RPMI7951 (cell line): ENCODE measurements around the gene WBP1. TPM values are rescaled to one million over a fixed set of nuclear protein-coding genes. Genes with fewer than 3 reads are reported as not detected.

Experiments used
- DNase-seq: peaks from one replicate; pipeline ENCODE4 v3.0.0-alpha.2; 2012; ENCODE audit warnings: low read depth
- total RNA-seq: library from RNA; depleted of rRNA; stranded (reverse); fragments of >200 nt; shearing (Covaris generic); gene quantifications from 2 replicates; pipeline ENCODE4 v1.2.3, GENCODE V29; 2014; rRNA removed

The WBP1 gene
- total RNA-seq, 1 experiment from 2014 or later = 70.5 TPM

DNA sequence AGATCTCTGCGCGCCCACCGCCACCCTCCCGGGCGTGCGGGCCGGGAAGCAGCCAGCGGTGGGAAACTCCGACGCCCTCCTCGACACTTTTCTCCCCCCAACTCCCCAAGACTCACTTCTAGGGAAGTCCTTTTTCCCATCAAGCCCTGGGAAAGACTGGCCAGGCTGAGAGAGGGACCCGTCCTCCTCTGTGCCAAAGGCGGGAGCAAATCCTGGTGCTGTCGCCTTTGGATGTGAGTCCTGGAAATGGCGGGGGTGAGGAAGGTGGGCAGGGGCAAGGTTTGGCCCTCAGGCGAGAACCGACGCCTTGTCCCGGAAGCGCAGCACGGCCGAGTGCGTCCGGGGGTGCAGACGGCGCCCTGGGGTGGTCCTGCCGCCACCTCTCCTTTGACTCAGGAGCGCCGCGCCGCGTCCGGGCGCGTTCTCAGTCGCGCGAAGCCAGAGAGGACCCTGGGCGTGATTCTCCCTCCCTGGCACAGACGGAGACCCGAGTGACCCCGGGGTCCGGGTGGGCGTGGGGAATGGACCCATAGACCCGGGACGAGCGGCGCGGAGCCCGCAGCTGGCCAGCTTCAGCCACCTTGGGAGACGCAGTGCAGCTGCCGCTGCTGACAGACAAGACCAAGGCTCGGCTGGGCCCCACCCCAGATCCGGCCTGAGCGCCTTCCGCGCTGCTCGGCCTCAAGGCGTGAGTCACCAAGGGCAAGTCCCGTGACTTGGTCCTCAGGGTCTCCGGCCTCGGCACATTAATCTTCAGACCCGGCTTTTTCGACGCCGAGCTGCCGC lies 44.7 kb downstream of the WBP1 start:
- DNase-seq = peak; percentile 88

DNA sequence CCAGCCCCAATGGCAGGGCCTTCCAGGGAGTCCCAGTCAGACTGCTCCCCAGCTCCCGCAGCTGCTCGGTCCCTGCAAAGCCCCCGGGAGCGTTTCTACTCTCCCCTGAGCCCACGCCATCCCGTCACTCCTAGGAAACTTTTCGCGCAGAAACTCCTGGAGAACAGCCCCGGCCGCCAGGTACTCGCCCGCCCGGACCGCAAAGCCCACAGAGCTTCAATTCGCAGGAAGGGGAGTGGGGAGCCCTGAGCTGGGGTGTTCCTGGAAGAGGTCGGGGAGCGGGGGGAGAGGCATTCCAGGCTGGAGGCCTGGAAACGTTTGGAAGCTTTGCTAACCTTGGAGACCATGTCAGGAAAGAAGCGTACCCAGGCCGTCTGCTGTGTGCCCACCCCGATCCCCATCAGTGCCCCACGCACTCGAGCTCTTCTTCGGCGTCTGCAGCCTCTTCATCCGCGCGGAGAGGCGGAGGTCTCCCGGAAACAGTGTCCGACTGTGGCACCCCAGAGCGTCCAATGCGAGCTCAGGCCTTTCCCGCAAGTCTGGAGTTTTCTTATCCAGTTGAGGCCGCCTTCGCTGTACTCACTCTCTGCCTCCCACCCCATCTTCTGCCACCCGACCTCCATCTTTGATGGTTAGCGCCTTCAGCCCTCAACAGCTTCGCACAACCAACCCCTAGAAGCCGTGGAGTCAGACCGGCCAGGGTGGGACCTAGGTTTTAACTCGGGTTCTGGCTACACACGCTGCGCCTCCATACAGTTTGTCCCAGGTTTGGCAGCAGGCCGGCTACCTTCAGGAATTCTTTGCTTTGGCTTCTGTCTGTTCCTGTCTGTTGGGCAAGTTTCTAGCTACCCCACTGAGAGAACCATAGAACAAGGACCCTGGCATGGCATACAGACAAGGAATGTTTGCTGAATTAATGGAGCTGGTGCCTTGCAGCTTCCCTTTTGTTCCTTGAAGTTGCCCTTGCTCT lies 45.6 kb downstream of the WBP1 start:
- DNase-seq = peak; percentile 59

DNA sequence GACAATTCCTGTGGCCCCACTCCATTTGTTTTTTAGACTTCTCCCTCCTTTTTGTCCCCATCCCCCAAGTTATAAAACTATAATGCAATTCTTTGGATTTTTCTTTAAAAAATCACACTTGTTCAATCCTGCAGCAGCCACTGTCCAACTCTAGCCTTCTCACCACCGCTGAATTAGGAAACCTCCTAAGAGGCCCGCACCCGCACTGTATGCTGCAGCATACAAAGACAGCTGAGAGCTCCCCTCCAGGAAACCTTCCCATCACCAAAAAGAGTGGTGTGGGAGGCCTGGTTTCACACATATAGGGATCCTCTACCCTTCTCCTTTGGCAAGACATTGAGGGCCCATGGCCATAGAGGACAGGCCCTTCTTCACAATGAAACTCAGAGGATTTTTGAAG lies 46.4 kb downstream of the WBP1 start:
- no peak for DNase-seq

GRCh38 chr2:74505448-74506246 lies 47.4 kb downstream of the WBP1 start:
- no peak for DNase-seq

- DNase-seq = peak; percentile 97
Observed at GRCh38 chr2:74507145-74507925, 49.1 kb downstream of the WBP1 start, which contains the start of gene PCGF1. Gene PCGF1 (minus strand): TSS chr2:74507695. CDS start chr2:74507668, 27 bp downstream.

- DNase-seq = peak; percentile 80
Observed at GRCh38 chr2:74507926-74508520, 49.8 kb downstream of the WBP1 start.

DNA sequence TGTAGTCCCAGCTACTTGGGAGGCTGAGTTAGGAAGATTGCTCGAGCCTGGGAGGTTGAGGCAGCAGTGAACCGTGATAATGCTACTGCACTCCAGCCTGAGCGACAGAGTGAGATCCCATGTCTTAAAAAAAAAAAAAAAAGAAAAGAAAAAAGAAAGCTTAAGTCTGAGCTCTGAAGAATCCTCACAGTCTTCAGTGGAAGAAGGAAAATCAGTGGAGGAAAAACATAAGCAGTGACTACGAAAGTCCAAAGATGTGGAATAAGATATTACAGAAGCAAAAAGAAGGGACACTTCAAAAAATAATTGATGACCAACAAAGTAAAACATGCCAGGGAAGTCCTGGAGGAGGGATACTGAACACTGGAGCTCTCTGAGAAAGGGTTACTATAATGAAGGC lies 52.0 kb downstream of the WBP1 start:
- DNase-seq = no peak

Other genes with a start within 250 kb of the WBP1 start
- gene SLC4A5, start 115.0 kb upstream of the WBP1 start, total RNA-seq = 0.10 TPM in 1 of 2 replicates, not detected in the other
- gene DCTN1, start 78.1 kb upstream of the WBP1 start, total RNA-seq = 88.8 and 93.3 TPM in 2 replicates
- gene C2orf81, start 36.8 kb upstream of the WBP1 start, total RNA-seq = 1.2 and 1.3 TPM in 2 replicates
- 119 and 120 TPM in 2 replicates for gene WDR54, start 36.7 kb upstream of the WBP1 start, total RNA-seq
- gene RTKN, start 16.5 kb upstream of the WBP1 start, total RNA-seq = 15.1 and 17.7 TPM in 2 replicates
- gene INO80B, start 3.4 kb upstream of the WBP1 start, total RNA-seq = 15.5 and 27.3 TPM in 2 replicates
- gene MOGS, start 6.9 kb downstream of the WBP1 start, total RNA-seq = 41.0 and 44.6 TPM in 2 replicates
- 86.4 and 95.5 TPM in 2 replicates for gene MRPL53, start 14.2 kb downstream of the WBP1 start, total RNA-seq
- gene CCDC142, start 24.6 kb downstream of the WBP1 start, total RNA-seq = 12.3 and 14.3 TPM in 2 replicates
- gene TTC31, start 24.6 kb downstream of the WBP1 start, total RNA-seq = 17.3 and 17.5 TPM in 2 replicates
- gene LBX2, start 41.2 kb downstream of the WBP1 start, total RNA-seq = 6.7 and 10.6 TPM in 2 replicates
- gene PCGF1, start 49.3 kb downstream of the WBP1 start, total RNA-seq = 42.3 and 44.7 TPM in 2 replicates
- gene TLX2, start 56.0 kb downstream of the WBP1 start, total RNA-seq = 4.2 and 5.5 TPM in 2 replicates
- gene DQX1, start 67.8 kb downstream of the WBP1 start, total RNA-seq = 0.20 and 0.36 TPM in 2 replicates
- gene AUP1, start 71.3 kb downstream of the WBP1 start, total RNA-seq = 132 and 144 TPM in 2 replicates
- gene HTRA2, start 71.5 kb downstream of the WBP1 start, total RNA-seq = 70.3 and 71.4 TPM in 2 replicates
- gene LOXL3, start 95.5 kb downstream of the WBP1 start, total RNA-seq = 93.6 and 108 TPM in 2 replicates
- gene DOK1, start 96.3 kb downstream of the WBP1 start, total RNA-seq = 1.8 and 3.1 TPM in 2 replicates
- 0.36 TPM in 1 of 2 replicates, not detected in the other for gene M1AP, start 189.9 kb downstream of the WBP1 start, total RNA-seq
- 6.4 and 7.1 TPM in 2 replicates for gene SEMA4F, start 195.8 kb downstream of the WBP1 start, total RNA-seq